PC-3 (cell line): ENCODE data around the gene SLC6A7. TPM values are rescaled to one million over a fixed set of nuclear protein-coding genes. Genes with fewer than 3 reads are reported as not detected.

Experiments used
- ATAC-seq: fragments of 200-7000 bp; cut with Tn5 transposase; 2 replicates; pipeline ENCODE4 v1.9.1; 2020; ENCODE audit warnings: mild to moderate bottlenecking, moderate library complexity
- BruUV-seq: library from RNA; stranded (reverse); fragments of 400-500 nt; replicated peaks from 2 replicates; lab custom pipeline; 2021; lab: Mats Ljungman, UMichigan
- CTCF ChIA-PET: fragments of 300-600 bp; sonication (Branson Sonifier 250); formaldehyde crosslinking; loops from one replicate; lab custom pipeline; 2022; ENCODE audit warnings: antibody characterized with exemption; lab: Charles Lee
- POLR2A ChIA-PET: fragments of 300-600 bp; sonication (Branson Sonifier 250); formaldehyde crosslinking; loops from one replicate; lab custom pipeline; 2022; ENCODE audit warnings: antibody characterized with exemption; ENCODE audit not compliant: unreplicated experiment; lab: Charles Lee
- DNase-seq: peaks from one replicate; pipeline ENCODE4 v3.0.0-alpha.2; 2015
- H2AFZ ChIP-seq: fragments of 300-600 bp; sonication (generic); 2 replicates; pipeline ENCODE4 v1.6.0; 2016; ENCODE audit warnings: antibody characterized with exemption, low read length
- H3F3A ChIP-seq: fragments of 300-600 bp; sonication (generic); one replicate; pipeline ENCODE4 v1.6.0; 2017; ENCODE audit warnings: antibody characterized with exemption, low read length, control low read depth, mild to moderate bottlenecking; ENCODE audit not compliant: unreplicated experiment
- H3K27ac ChIP-seq: fragments of 300-600 bp; sonication (generic); 2 replicates; pipeline ENCODE4 v1.5.1; 2016; ENCODE audit warnings: mild to moderate bottlenecking, low read length
- H3K27me3 ChIP-seq: fragments of 300-600 bp; sonication (generic); 2 replicates; pipeline ENCODE4 v1.6.1; 2016; ENCODE audit warnings: low read length, mixed read lengths
- H3K36me3 ChIP-seq: fragments of 300-600 bp; sonication (generic); 2 replicates; pipeline ENCODE4 v1.6.1; 2016; ENCODE audit warnings: low read depth, mixed run types, low read length, mixed read lengths
- H3K4me1 ChIP-seq: fragments of 300-600 bp; sonication (generic); 2 replicates; pipeline ENCODE4 v1.5.1; 2016; ENCODE audit warnings: low read length; ENCODE audit not compliant: insufficient read depth
- H3K4me2 ChIP-seq: fragments of 300-600 bp; sonication (generic); 2 replicates; pipeline ENCODE4 v1.6.0; 2016; ENCODE audit warnings: low read length
- H3K4me3 ChIP-seq: fragments of 300-600 bp; sonication (generic); 2 replicates; pipeline ENCODE4 v1.5.1; 2016; ENCODE audit warnings: mild to moderate bottlenecking, low read length, mixed read lengths
- H3K79me2 ChIP-seq: fragments of 300-600 bp; sonication (generic); 2 replicates; pipeline ENCODE4 v1.6.1; 2017; ENCODE audit warnings: low read length, mixed read lengths
- H3K9ac ChIP-seq: fragments of 300-600 bp; sonication (generic); 2 replicates; pipeline ENCODE4 v1.6.0; 2016; ENCODE audit warnings: mild to moderate bottlenecking, low read length
- H3K9me2 ChIP-seq: fragments of 300-600 bp; sonication (generic); replicated peaks from 2 replicates; pipeline ENCODE4 v1.6.1; 2016; ENCODE audit warnings: mixed run types, low read length, mixed read lengths
- H3K9me3 ChIP-seq: fragments of 300-600 bp; sonication (generic); 2 replicates; pipeline ENCODE4 v1.6.1; 2016; ENCODE audit warnings: low read length, mixed read lengths
- H4K20me1 ChIP-seq: fragments of 300-600 bp; sonication (generic); 2 replicates; pipeline ENCODE4 v1.6.1; 2016; ENCODE audit warnings: low read length, mixed read lengths
- EZH2 ChIP-seq: fragments of 300-600 bp; sonication (generic); IDR thresholded peaks from one replicate; pipeline ENCODE4 v1.6.1; 2017; ENCODE audit warnings: antibody characterized with exemption, mild to moderate bottlenecking, low read length; ENCODE audit not compliant: unreplicated experiment
- EZH2phosphoT487 ChIP-seq: fragments of 300-600 bp; sonication (generic); IDR thresholded peaks from 2 replicates; pipeline ENCODE4 v1.6.1; 2018; ENCODE audit warnings: mild to moderate bottlenecking, antibody characterized with exemption, low read length, borderline replicate concordance
- intact Hi-C: fragments of 100-400 bp; cut with micrococcal nuclease; formaldehyde crosslinking; loops from 2 replicates; pipeline ENCODE4 v1.9.0; 2023
- total RNA-seq: library from RNA; depleted of rRNA; stranded (reverse); fragments of >200 nt; gene quantifications from 2 replicates; pipeline ENCODE4 v1.2.3, GENCODE V29; 2014
- TF ChIP-seq, protein P1 (sequence below): fragments of 300-600 bp; sonication (generic); conservative IDR thresholded peaks from 2 replicates; pipeline ENCODE4 v1.5.1; 2017; ENCODE audit warnings: antibody characterized with exemption, low read depth, mild to moderate bottlenecking, low read length

SLC6A7 gene
- total RNA-seq, 1 experiment from 2014 or later = 0.29 TPM

DNA sequence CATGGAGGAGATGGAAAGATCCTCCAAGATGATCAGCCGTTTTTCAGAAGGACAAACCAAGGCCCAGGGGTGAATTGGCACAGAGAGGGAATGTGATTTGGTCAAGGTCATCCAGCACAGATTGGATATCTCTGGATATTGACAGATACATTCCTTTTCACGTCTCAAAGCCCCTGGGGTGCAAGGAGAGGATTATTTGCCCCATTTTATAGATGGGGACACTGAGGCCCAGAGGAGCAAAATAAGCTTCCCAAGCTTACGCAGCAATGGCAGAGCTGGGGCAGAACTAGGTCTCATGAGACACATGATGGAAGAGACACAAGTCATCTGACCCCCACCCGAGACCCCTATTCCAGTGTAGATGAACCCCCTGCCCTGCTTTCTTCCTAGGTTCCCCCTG, 33.3 kb upstream of the SLC6A7 start:
- Histone ChIP-seq H2AFZ (no peak overlapping the region), H3K79me2 (no peaks in the 10 kb centered on the region), H3K27ac (no peak overlapping the region), H3K27me3 (no peaks in the 10 kb centered on the region), H3K9ac (no peak overlapping the region), H3F3A (no peaks in the 10 kb centered on the region), H3K4me3 (no peak overlapping the region), H3K9me3 (no peaks in the 10 kb centered on the region), H3K9me2 (no peaks in the 10 kb centered on the region), H3K4me1 (no peaks in the 10 kb centered on the region), H3K36me3 (no peaks in the 10 kb centered on the region), H3K4me2 (no peak overlapping the region), H4K20me1 (no peaks in the 10 kb centered on the region)
- CTCF ChIA-PET = no interaction called here
- BruUV-seq = no TSS peak
- POLR2A ChIA-PET = no interaction called here
- no peak for ATAC-seq
- TF ChIP-seq, protein P1, sequence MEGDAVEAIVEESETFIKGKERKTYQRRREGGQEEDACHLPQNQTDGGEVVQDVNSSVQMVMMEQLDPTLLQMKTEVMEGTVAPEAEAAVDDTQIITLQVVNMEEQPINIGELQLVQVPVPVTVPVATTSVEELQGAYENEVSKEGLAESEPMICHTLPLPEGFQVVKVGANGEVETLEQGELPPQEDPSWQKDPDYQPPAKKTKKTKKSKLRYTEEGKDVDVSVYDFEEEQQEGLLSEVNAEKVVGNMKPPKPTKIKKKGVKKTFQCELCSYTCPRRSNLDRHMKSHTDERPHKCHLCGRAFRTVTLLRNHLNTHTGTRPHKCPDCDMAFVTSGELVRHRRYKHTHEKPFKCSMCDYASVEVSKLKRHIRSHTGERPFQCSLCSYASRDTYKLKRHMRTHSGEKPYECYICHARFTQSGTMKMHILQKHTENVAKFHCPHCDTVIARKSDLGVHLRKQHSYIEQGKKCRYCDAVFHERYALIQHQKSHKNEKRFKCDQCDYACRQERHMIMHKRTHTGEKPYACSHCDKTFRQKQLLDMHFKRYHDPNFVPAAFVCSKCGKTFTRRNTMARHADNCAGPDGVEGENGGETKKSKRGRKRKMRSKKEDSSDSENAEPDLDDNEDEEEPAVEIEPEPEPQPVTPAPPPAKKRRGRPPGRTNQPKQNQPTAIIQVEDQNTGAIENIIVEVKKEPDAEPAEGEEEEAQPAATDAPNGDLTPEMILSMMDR = no peak
- TF ChIP-seq EZH2 (no peak), EZH2phosphoT487 (no peak)
- intact Hi-C loops = no loop called here
- no peak for DNase-seq

DNA sequence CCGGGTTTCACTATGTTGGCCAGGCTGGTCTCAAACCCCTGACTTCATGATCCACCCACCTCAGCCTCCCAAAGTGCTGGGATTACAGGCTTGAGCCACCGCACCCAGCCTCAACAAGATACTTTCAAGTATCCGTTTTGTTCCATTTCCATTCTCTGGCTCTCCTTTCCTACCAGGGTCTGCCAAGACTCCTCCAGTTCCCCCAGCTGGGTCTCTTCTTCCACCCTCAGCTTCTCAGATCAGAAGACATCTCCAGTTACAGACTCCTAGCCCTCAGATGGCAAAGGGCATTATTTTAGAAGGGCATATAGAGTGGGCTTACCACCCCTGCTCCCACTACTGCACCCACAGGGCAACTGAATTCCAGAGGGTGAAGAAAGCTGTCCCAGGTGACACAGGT, 32.7 kb upstream of the SLC6A7 start:
- Histone ChIP-seq H3K79me2 (no peaks in the 10 kb centered on the region), H3K4me2 (no peak overlapping the region), H3K27ac (no peak overlapping the region), H3K36me3 (no peaks in the 10 kb centered on the region), H3K27me3 (no peaks in the 10 kb centered on the region), H3K4me1 (peaks cover 4% of the 10 kb centered on the region; the same call in 1 of the 2 replicates), H2AFZ (no peak overlapping the region), H3F3A (no peaks in the 10 kb centered on the region), H3K9me2 (no peaks in the 10 kb centered on the region), H3K9me3 (no peaks in the 10 kb centered on the region), H3K9ac (no peak overlapping the region), H4K20me1 (no peaks in the 10 kb centered on the region), H3K4me3 (no peak overlapping the region)
- TF ChIP-seq EZH2phosphoT487 (no peak), EZH2 (no peak)
- TF ChIP-seq, protein P1 = no peak
- ChIA-PET CTCF (no interaction called here), POLR2A (no interaction called here)
- BruUV-seq = no TSS peak
- DNase-seq (no peak), ATAC-seq (no peak)
- intact Hi-C loops = no loop called here

DNA sequence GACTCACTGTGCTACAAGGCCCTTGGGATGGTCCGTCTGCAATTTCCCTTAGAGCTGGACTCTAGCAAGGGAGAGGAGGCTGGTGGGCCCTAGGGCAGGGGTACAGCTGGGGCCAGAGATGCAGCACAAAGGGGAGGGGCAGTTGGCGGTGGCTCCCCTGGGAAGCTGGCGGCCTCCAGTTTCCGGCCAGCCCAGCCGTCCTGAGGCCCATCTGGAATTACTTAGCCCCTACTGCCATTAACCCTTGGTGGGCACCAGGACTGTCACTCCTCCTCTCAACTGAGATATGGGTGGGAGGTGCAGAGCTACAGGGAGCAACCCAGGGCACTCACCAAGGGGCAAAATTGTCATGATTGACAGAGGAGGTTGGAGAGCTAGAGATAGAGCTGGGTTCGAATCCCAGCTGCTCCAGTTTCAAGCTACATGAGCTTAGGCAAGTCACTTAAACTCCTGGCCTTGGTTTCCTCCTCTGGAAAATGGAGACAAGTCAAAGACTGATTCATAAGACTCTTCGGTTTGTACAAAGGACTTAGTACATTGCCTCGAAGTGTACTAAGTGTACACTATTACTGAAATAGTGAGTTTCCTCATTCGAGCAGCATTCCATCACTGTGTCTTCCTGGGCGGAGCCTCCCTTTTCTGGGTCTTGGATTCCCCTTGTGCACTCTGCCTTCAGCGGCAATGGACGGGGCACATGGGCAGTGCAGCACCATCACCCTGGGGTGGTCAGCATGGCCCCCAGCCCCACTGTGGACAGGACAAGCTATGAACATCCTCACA, 31.5 kb upstream of the SLC6A7 start:
- intact Hi-C loops = no loop called here
- H3K79me2 ChIP-seq = no peaks in the 10 kb centered on the region
- ATAC-seq (no peak), DNase-seq (no peak)
- no peaks in the 10 kb centered on the region for H3K9me2 ChIP-seq
- POLR2A ChIA-PET = no interaction called here
- H3K4me1 ChIP-seq = peaks cover 5% of the 10 kb centered on the region; the same call in 1 of the 2 replicates
- CTCF ChIA-PET = interaction anchor here (0.6 kb wide), 1 partner anchor 74 kb away, joined by 3 read pairs; no protein-coding TSS in a partner anchor
- H3K9me3 ChIP-seq = no peaks in the 10 kb centered on the region
- no peak overlapping the region for H3K4me3 ChIP-seq
- no TSS peak for BruUV-seq
- no peak overlapping the region for H3K27ac ChIP-seq
- H3K27me3 ChIP-seq = no peaks in the 10 kb centered on the region
- TF ChIP-seq EZH2phosphoT487 = no peak
- TF ChIP-seq, protein P1 = no peak
- no peak for TF ChIP-seq EZH2
- no peak overlapping the region for H3K9ac ChIP-seq
- H3K36me3 ChIP-seq = no peaks in the 10 kb centered on the region
- H3F3A ChIP-seq = no peaks in the 10 kb centered on the region
- H4K20me1 ChIP-seq = no peaks in the 10 kb centered on the region
- no peak overlapping the region for H3K4me2 ChIP-seq
- H2AFZ ChIP-seq = no peak overlapping the region
